ENCODE data around the gene SEC62. TPM values are rescaled to one million over a fixed set of nuclear protein-coding genes. Genes with fewer than 3 reads are reported as not detected.

Gene SEC62
- total and polyA plus RNA-seq, 8 donors: 146 to 155 (median 149) TPM

DNA sequence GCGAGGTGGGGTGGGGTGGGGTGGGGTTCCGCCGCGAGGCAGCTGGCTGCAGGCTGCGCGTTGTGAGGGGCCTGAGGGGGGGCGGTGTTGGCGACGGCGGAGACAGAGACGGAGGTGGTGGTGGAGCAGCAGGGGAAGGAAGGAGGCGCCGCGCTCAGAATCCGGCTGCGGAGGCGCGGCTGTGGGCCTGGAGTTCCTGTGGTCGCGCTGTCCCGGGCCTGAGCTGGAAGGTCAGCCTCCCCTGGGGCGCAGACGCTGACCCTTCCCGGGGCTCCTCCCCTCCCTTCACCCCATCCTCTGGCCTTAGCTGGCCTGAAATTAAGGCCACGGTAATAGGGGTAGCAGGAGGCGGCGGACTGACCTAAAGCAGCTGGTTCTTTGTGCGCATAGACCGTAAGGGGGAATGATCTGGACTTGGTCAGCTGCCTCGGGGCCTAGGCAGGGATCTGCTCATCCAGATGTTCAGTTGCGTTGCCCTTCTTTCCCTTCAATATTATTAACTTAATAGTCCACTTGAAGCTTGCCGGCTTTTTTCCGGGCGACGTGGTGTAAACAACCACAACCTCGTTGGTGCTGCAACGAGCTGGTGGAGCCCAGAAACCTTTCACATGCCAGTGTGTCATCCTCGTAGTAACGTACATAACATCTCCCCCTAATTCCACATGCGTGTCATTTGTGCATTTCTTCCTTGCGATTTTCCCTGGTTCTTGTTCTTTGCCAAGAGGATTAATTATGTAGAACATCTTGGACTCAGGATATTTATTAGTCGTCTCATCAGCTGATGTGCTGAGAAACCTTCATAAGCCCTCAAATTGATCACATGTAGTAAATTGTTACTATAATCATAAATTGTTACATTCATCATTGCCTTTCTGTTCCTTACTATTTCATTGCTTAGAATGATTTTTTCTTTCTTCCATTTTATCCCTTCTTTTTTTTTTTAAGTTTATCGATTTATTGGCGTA lies 626 bp downstream of the SEC62 start:
- Histone ChIP-seq H3K27ac (peak overlapping the region; percentile 96 to 97), H3K4me3 (peak overlapping the region; percentile 65 to 79), H3K4me1 (peaks cover 11 to 52% of the 10 kb centered on the region in 2 donors), H3K27me3 (no peaks in the 10 kb centered on the region), H3K36me3 (no peaks in the 10 kb centered on the region), H3K9me3 (no peaks in the 10 kb centered on the region)
- TF ChIP-seq, protein P1, sequence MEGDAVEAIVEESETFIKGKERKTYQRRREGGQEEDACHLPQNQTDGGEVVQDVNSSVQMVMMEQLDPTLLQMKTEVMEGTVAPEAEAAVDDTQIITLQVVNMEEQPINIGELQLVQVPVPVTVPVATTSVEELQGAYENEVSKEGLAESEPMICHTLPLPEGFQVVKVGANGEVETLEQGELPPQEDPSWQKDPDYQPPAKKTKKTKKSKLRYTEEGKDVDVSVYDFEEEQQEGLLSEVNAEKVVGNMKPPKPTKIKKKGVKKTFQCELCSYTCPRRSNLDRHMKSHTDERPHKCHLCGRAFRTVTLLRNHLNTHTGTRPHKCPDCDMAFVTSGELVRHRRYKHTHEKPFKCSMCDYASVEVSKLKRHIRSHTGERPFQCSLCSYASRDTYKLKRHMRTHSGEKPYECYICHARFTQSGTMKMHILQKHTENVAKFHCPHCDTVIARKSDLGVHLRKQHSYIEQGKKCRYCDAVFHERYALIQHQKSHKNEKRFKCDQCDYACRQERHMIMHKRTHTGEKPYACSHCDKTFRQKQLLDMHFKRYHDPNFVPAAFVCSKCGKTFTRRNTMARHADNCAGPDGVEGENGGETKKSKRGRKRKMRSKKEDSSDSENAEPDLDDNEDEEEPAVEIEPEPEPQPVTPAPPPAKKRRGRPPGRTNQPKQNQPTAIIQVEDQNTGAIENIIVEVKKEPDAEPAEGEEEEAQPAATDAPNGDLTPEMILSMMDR (IDR thresholded peaks at IDR 0.05): no peak
- ATAC-seq: peak; percentile 81
- DNase-seq: peak in 2 of 4 donors; percentile 70 to 91
- intact Hi-C loops (cut with DNase I): no loop called here

DNA sequence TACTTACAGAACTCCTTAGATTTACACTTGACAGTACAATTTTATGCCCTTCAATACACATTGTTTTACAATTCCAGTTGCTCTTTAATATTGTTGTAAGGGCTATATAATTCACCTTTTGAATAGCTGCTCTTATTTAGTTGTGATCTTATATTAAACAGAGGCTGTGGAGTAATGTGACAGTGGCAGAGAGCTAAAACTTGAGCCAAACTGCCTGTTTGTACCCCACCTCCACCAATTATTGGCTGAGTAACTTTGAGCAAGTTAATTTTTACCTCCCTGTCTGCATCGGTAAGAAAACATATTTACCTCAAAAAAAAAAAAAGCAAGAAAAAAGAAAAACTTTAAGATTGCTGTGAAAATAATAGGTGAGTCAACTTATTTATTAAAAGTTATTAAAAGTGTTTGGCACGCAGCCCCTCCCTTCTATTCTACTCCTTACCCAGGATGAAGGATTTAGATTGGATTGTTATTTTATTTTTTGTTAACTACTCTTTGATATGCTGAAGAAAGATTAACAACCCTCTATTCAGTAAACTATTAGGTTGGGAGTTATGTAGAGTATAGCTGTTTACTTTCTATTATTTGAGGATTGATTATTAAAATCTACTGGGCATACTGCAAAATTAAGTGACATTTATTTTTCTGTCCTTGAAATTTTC lies 1.7 kb downstream of the SEC62 start:
- peak overlapping the region in 1 of 2 donors; percentile 79 for H3K4me3 ChIP-seq
- no peaks in the 10 kb centered on the region for H3K9me3 ChIP-seq
- H3K27ac ChIP-seq: no peak overlapping the region
- DNase-seq (no peak), ATAC-seq (no peak)
- TF ChIP-seq, protein P1 (IDR thresholded peaks at IDR 0.05): no peak
- H3K4me1 ChIP-seq: peaks cover 11 to 58% of the 10 kb centered on the region in 2 donors
- no peaks in the 10 kb centered on the region for H3K27me3 ChIP-seq
- intact Hi-C loops (cut with DNase I): no loop called here
- no peaks in the 10 kb centered on the region for H3K36me3 ChIP-seq

DNA sequence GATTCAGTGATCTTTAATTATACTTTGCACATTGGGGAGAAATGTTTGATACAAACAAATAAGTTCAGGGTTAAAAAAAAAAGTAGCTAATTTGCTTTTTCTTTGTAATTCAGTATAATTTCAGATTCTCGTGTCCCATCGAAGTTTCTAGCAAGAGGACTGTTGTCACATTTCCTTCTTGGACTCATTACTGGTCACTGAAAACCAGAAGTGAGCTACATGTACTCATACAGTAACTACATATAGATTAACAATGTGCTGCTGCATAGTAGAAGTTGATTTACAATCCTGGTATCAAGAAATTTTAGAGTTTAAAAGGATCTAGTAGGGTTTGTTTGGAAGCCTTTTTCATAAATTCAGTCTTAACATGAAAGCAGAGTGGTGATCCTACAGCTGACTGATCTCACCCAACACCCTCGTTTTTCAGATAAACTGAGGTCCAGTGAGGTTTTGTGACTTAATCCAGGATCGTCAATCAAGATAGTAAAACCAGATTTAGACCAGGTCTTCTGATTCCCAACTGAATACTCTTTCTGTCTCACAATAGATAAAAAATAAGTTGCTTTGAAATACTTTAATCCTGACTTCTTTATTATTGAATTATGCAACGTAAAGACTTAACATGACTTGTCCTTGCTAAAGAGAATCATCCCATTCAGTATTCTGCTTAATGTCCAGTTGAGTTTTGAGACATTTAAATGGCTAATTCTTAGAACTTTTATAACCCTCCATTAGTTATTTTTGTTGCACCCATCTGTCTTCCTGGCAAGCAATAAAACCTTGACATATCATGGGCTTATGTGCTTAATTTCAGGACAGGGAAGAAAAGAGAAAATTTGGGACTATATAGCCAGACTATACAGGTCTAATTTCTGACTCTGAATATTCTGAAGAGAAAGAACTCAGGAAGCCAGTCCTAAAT lies 2.8 kb downstream of the SEC62 start:
- ATAC-seq: no peak
- no peak overlapping the region for H3K4me3 ChIP-seq
- no peak overlapping the region for H3K27ac ChIP-seq
- no peaks in the 10 kb centered on the region for H3K27me3 ChIP-seq
- H3K36me3 ChIP-seq: no peaks in the 10 kb centered on the region
- intact Hi-C loops (cut with DNase I): no loop called here
- H3K9me3 ChIP-seq: no peaks in the 10 kb centered on the region
- DNase-seq: no peak
- H3K4me1 ChIP-seq: peaks cover 11 to 58% of the 10 kb centered on the region in 2 donors
- TF ChIP-seq, protein P1 (IDR thresholded peaks at IDR 0.05): no peak

DNA sequence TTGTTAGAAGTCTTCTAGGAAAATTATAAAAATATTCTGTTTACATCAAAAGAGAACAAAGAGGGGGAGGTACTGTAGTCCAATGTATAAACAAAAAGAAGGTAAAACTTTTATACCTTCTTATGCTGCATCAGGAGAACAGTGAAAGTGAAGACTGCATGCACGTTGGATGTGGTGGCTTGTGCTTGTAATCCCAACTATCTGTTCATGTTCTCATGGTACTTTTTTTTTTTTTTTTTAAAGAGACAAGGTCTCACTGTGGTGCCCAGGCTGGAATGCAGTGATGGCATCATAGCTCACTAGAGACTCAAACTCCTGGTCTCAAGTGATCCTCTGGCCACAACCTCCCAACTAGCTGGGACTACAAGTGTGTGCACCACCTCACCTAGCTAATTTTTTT lies 4.2 kb downstream of the SEC62 start:
- TF ChIP-seq, protein P1 (IDR thresholded peaks at IDR 0.05): no peak
- Histone ChIP-seq H3K27me3 (no peaks in the 10 kb centered on the region), H3K9me3 (no peaks in the 10 kb centered on the region), H3K4me1 (peaks cover 11 to 58% of the 10 kb centered on the region in 2 donors), H3K27ac (no peak overlapping the region), H3K4me3 (no peak overlapping the region), H3K36me3 (peaks cover 0 to 9% of the 10 kb centered on the region in 2 donors)
- DNase-seq (no peak), ATAC-seq (no peak)
- intact Hi-C loops (cut with DNase I): no loop called here

Measured in left lung (tissue), 10 donors.